Measurements from ENCODE around the gene CDH4. TPM values are rescaled to one million over a fixed set of nuclear protein-coding genes. Genes with fewer than 3 reads are reported as not detected.

The CDH4 gene
- total RNA-seq, 1 experiment from 2014 or later: not detected

GRCh38 chr20:61807471-61808160, 555.6 kb downstream of the CDH4 start:
- intact Hi-C loops (cut with micrococcal nuclease; ENCODE audit: unreplicated experiment): no loop called here
- Mint-ChIP-seq H3K9me3 (ENCODE audit: unreplicated experiment) (no peaks in the 10 kb centered on the region), H3K4me1 (ENCODE audit: low read depth, unreplicated experiment) (no peaks in the 10 kb centered on the region), H3K4me3 (ENCODE audit: unreplicated experiment) (no peak overlapping the region), H3K36me3 (ENCODE audit: insufficient read depth, unreplicated experiment) (no peaks in the 10 kb centered on the region), H3K27me3 (ENCODE audit: insufficient read depth, unreplicated experiment) (peaks cover 72% of the 10 kb centered on the region), H3K27ac (ENCODE audit: unreplicated experiment) (no peak overlapping the region)
- no peak for DNase-seq
- H3K4me1 ChIP-seq: no peaks in the 10 kb centered on the region
- no TSS peak for BruUV-seq (replicated peaks)
- POLR2A ChIA-PET: no interaction called here
- no peaks in the 10 kb centered on the region for H3K9me3 ChIP-seq
- peaks cover 15% of the 10 kb centered on the region for H3K27me3 ChIP-seq (replicated peaks; ENCODE audit: control insufficient read depth, insufficient read depth, low read length)
- no peak overlapping the region for H3K4me3 ChIP-seq (ENCODE audit: low read depth, low read length)
- CTCF ChIA-PET: interaction anchor here (0.6 kb wide), 1 partner anchor 876 kb away, joined by 3 read pairs; no protein-coding TSS in a partner anchor
- H3K36me3 ChIP-seq (ENCODE audit: control insufficient read depth, insufficient read depth, low read length): no peaks in the 10 kb centered on the region
- no peak for TF ChIP-seq CTCF (IDR thresholded peaks at IDR 0.05; ENCODE audit: insufficient read depth in 1 of 2, low read depth in 1 of 2, low read length in 1 of 2, severe bottlenecking in 1 of 2, unreplicated experiment in 1 of 2)

GRCh38 chr20:61808447-61808846, 556.4 kb downstream of the CDH4 start:
- Mint-ChIP-seq H3K27me3 (ENCODE audit: insufficient read depth, unreplicated experiment) (peaks cover 64% of the 10 kb centered on the region), H3K4me1 (ENCODE audit: low read depth, unreplicated experiment) (no peaks in the 10 kb centered on the region), H3K4me3 (ENCODE audit: unreplicated experiment) (no peak overlapping the region), H3K27ac (ENCODE audit: unreplicated experiment) (no peak overlapping the region), H3K36me3 (ENCODE audit: insufficient read depth, unreplicated experiment) (no peaks in the 10 kb centered on the region), H3K9me3 (ENCODE audit: unreplicated experiment) (no peaks in the 10 kb centered on the region)
- POLR2A ChIA-PET: no interaction called here
- intact Hi-C loops (cut with micrococcal nuclease; ENCODE audit: unreplicated experiment): no loop called here
- TF ChIP-seq CTCF (IDR thresholded peaks at IDR 0.05; ENCODE audit: insufficient read depth in 1 of 2, low read depth in 1 of 2, low read length in 1 of 2, severe bottlenecking in 1 of 2, unreplicated experiment in 1 of 2): no peak
- Histone ChIP-seq H3K4me3 (ENCODE audit: low read depth, low read length) (no peak overlapping the region), H3K9me3 (no peaks in the 10 kb centered on the region), H3K4me1 (no peaks in the 10 kb centered on the region), H3K36me3 (ENCODE audit: control insufficient read depth, insufficient read depth, low read length) (no peaks in the 10 kb centered on the region), H3K27me3 (replicated peaks; ENCODE audit: control insufficient read depth, insufficient read depth, low read length) (peaks cover 15% of the 10 kb centered on the region)
- CTCF ChIA-PET: interaction anchor here (0.6 kb wide), 1 partner anchor 877 kb away, joined by 3 read pairs; no protein-coding TSS in a partner anchor
- no TSS peak for BruUV-seq (replicated peaks)
- DNase-seq: no peak

- H3K27me3 Mint-ChIP-seq (ENCODE audit: insufficient read depth, unreplicated experiment): peaks cover 58% of the 10 kb centered on the region
- no peak for DNase-seq
- TF ChIP-seq CTCF (IDR thresholded peaks at IDR 0.05; ENCODE audit: insufficient read depth in 1 of 2, low read depth in 1 of 2, low read length in 1 of 2, severe bottlenecking in 1 of 2, unreplicated experiment in 1 of 2): no peak
- no TSS peak for BruUV-seq (replicated peaks)
- intact Hi-C loops (cut with micrococcal nuclease; ENCODE audit: unreplicated experiment): no loop called here
- Histone ChIP-seq H3K4me3 (ENCODE audit: low read depth, low read length) (no peak overlapping the region), H3K4me1 (no peaks in the 10 kb centered on the region), H3K27me3 (replicated peaks; ENCODE audit: control insufficient read depth, insufficient read depth, low read length) (peaks cover 12% of the 10 kb centered on the region), H3K36me3 (ENCODE audit: control insufficient read depth, insufficient read depth, low read length) (no peaks in the 10 kb centered on the region), H3K9me3 (no peaks in the 10 kb centered on the region)
- no peaks in the 10 kb centered on the region for H3K36me3 Mint-ChIP-seq (ENCODE audit: insufficient read depth, unreplicated experiment)
- no peaks in the 10 kb centered on the region for H3K4me1 Mint-ChIP-seq (ENCODE audit: low read depth, unreplicated experiment)
- ChIA-PET POLR2A (no interaction called here), CTCF (no interaction called here)
- no peaks in the 10 kb centered on the region for H3K9me3 Mint-ChIP-seq (ENCODE audit: unreplicated experiment)
- no peak overlapping the region for H3K4me3 Mint-ChIP-seq (ENCODE audit: unreplicated experiment)
- no peak overlapping the region for H3K27ac Mint-ChIP-seq (ENCODE audit: unreplicated experiment)
Observed at GRCh38 chr20:61809006-61809770, 557.1 kb downstream of the CDH4 start.
